ENCODE results near the gene ZYG11B.
"Not testable (repeated sequence)": the region's sequence is repeated elsewhere in the genome, so short reads cannot be mapped to it uniquely, and the experiment has no call there.

The ZYG11B gene

DNA sequence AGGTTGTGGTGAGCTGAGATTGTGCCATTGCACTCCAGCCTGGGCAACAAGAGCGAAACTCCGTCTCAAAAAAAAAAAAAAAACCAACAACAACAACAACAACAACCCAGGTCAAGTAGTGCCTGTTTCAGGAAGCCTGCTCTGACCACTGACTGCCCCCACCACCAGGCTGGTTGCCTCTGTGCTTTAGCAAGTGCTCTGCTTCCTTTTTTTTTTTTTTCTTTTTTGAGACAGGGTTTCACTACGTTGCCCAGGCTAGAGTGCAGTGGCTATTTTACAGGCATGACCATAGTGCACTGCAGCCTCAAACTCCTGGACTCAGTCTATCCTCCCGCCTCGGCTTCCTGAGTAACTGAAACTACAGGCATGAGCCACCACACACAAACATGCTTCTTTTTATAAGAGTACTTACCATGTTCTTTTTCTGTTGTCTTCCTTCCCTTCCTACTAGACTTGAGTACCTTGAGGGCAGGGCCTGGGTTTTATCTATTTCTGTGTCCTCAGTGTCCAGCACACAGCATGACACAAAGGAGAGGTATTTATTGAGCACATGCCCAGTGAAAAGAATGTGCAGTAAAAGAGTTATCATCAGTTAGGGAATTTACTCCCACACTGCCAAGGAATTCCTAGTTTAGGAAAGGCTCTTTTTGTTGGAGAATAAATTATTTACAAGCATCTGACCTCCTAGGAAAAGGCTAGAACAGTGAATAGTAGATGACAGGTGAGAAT lies 18.2 kb upstream of the ZYG11B start:
- DNase-seq: no peak

DNA sequence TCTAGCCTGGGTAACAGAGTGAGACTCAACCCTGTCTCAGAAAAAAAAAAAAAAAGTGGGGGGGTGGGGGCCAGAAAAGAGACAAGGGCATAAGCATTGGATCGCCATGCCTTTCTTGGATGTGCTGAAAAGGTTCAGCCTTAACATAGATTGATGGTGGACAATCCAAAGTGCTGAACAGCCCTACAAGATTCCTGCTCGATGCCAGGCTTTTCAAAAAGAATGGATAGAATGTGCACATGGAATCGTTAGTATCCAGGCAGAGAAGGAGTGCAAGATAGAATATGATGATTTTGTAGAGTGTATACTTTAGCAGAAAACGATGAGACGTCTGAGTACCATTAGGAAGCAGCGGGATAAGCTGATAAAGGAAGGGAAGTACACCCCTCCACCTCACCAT lies 17.2 kb upstream of the ZYG11B start:
- no peak for DNase-seq

DNA sequence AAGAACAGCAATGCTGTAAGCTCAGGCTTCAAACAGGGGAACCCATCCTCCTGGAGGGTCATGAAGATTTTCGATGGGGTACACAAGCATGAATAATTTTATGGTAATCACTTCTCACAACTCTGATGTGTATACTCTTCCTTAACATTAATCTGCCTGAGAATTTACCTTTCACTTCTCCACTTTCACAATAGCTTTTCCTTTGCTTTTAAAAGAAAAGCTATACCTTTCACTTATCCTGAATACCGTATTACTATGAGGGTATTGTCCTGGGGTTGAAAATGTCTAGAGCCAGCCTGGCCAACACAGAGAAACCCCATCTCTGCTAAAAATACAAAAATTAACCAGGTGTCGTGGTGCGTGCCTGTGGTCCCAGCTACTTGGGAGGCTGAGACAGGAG lies 12.7 kb upstream of the ZYG11B start:
- DNase-seq: no peak

DNA sequence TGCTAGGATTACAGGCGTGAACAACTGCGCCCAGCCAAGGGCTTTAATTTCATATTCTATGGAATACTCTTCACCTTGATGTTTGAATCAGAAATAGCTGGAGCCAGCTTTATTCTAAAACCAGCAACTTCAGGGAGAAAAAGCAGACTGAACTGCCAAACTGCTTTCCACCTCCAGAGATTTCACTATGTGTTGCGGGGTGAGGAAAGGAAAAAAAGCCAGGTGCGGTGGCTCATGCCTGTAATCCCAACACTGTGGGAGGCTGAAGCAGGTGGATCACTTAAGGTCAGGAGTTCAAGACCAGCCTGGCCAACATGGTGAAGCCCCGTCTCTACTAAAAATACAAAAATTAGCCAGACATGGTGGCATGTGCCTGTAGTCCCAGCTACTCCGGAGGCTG lies 11.0 kb upstream of the ZYG11B start:
- DNase-seq: not testable (repeated sequence)

DNA sequence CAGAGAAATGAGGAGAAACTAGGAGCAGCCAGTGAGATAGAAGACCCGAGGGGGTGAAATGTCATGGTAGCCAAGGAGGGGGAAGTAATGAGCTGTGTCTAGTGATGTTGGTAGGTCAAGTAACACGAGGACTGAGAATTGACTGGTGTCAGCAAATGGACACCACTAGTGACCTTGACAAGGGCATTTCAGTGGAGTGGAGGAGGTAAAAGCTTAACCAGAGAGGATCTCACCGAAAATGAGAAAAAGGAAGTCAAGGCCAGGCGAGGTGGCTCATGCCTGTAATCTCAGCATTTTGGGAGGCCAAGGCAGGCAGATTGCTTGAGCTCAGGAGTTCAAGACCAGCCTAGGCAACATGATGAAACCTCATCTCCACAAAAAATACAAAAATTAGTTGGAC lies 3.0 kb upstream of the ZYG11B start:
- no peak for DNase-seq

DNA sequence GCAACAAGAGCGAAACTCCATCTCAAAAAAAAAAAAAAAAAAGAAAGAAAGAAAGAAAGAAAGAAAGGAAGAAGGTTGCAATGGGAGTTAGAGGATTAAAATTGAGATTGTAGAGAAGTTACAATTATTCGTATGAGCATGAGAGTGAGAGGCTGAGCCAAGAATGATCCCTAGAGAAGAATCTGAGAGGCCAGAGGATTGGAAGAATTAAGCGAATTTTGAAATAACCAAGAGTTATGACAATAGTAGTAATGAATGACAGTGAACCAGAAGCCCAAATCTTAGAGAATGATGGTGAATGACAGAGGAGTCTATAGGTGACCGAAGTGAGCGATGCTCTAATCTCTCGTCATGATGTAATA lies 369 bp upstream of the ZYG11B start:
- no peak for DNase-seq

DNA sequence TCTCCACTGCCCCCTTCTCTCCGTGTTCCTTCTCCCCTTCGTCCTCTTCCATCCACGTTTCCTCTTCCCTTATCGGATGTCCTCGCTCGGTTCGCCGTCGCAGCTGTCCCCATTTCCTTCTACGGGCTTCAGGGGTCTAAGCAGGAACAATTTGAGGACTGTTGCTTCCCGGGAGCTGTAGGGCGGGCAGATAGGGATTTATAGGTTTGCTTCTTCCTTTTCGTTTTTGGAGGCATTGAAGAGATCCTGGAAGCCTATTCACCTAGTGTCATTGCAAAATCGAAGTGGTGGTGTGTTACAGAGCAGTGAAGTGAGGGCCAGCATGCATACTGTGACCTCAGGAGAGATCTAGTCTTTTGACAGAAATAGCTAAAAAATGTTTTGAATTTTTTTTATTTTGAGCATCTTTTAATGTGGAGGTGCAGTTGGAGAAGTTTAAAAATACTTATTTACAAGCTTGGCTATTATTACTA lies 897 bp downstream of the ZYG11B start:
- no peak for DNase-seq

DNA sequence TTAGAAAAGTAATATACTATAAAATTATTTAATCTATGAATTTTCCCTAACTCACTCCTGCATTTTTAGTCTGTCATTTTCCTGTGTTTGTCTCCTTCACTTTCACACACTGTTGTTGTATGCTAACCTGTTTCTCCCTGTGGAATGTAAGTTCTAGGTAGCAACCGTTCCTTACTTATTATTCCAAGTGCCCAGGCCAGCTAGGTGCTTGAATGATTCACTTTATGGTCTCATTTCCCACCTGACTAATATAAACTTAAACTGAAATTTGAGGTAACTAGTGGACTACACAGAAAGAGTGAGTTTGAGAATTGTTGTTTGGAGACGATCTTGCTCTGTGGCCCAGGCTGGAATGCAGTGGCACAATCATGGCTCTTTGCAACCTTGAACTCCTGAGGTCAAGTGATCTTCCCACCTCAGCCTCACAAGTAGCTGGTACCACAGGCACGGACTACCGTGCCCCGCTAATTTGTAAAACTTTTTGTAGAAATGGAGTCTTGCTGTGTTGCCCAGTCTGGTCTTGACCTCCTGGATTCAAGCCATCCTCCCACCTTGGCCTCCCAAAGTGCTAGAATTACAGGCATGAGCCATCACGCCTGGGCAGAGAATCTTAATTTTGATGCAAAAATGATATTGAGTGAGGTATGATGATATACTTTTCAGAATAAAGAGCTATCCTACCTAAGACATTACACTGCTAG lies 1.9 kb downstream of the ZYG11B start:
- no peak for DNase-seq

DNA sequence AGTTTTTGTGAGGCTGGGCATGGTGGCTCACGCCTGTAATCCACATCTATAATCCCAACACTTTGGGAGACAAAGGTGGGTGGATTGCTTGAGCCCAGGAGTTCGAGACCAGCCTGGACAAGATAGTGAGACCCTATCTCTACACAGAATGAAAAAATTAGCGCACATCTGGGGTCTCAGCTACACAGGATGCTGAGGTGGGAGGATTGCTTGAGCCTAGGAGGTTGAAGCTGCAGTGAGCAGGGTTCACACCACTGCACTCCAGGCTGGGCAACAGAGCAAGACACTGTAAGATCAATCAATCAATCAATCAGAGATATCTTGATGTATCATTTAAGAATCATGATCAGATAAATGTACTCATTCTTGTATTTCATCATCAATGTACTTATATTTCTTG lies 7.1 kb downstream of the ZYG11B start:
- DNase-seq: no peak

DNA sequence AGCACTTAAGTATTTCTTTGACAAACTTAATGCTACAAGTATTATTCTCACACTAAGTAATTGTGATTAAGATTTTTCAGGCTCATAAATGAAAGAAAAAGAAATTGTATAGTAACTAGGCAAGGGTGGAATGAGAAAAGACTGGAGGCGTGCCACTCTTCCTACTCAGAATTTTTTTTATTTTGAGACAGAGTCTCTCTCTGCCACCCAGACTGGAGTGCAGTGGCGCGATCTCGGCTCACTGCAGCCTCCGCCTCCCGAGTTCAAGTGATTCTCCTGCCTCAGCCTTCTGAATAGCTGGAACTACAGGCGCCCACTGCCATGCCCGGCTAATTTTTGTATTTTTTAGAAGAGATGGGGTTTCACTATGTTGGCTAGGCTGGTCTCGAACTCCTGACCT lies 9.1 kb downstream of the ZYG11B start:
- DNase-seq: not testable (repeated sequence)

DNA sequence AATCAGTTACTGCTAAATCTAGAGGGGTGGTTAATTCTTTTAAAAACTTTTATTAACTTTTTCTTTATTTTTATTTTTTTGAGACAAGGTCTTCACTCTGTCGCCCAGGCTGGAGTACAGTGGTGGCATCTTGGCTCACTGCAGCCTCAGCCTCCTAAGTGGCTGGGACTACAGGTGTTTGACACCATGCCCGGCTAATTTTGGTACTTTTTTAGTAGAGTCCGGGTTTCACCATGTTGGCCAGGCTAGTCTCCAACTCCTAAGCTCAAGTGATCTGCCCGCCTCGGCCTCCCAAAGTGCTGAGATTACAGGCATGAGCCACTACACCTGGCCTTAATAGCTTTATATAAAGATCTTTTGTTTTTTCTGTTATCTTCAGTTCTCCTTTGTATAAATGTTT lies 11.9 kb downstream of the ZYG11B start:
- no peak for DNase-seq

DNA sequence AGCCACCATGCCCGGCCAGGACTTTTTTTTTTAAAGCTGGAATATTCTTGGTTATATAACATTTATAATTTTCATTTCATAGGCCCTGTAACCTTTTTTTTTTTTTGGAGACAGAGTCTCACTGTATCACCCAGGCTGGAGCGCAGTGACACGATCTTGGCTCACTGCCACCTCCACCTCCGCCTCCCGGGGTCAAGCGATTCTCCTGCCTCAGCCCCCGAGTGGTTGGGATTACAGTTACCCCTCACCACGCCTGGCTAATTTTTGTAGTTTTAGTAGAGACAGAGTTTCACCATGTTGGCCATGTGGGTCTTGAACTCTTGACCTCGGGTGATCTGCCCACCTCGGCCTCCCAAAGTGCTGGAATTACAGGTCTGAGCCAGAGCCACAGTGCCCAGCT lies 12.6 kb downstream of the ZYG11B start:
- DNase-seq: no peak

DNA sequence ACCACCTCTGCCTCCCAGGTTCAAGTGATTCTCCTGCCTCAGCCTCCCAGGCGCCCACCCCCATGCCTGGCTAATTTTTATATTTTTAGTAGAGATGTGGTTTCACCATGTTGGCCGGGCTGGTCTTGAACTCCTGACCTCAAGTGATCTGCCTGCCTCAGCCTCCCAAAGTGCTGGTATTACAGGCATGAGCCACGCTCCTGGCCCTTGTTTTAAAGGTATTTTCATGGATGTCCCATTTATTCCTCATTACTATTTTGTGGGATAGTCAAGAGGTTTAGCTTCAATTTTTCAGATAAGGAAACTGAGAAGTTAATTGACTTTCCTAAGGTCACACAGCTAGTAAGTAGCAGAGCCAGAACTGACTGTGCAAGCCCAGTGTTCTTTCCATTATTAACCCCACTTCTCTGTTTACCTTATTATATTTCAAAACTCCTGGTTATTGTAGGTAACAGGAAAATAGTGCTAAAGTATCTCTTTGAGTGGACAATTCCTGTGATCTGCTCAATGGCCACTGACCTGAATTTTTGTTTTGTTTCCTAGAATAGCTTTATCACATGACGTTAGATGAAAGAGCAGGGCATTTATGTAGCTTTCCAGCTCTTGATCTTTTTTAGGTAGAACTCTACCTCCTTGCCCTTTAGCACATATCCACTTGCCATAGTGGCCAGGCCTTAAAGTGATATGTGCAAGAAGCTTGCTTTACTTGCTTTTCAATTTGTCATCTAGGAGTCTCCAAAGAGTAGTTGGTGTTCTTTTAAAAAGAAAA lies 13.6 kb downstream of the ZYG11B start:
- no peak for DNase-seq

DNA sequence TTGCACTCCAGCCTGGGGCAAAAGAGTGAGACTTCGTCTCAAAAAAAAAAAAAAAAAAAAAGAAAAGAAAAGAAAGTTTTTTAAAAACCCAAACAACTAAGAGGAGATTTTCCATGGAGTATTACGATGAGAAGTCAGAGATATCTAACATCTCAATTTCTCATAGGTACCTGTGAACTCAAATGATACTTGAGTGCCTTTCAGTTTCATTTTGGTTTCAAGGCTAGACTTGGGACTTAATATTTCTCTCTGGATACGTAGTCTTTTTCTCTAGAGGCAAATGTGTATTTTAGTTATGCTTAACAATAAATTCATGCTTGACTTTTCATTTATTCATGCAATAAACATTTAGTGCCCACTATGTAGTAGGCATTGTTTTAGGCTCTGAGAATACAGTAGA lies 15.0 kb downstream of the ZYG11B start:
- no peak for DNase-seq

DNA sequence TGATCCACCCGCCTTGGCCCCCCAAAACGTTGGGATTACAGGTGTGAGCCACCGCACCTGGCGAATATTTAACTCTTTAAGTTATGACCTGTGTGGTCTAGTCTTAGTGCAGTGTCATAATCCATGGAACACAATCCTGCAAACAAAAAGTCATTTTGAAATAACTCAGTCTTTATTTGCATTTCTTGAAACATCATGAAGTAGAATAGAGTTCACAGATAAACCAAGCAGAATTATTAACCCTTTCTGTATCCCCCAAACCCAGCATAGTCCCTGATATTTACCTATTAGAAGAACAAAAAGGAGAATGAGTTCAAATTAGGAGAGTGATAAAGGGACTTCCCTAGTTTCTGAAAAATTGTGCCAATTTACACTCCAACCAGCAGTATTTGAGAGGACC lies 19.9 kb downstream of the ZYG11B start:
- no peak for DNase-seq

DNA sequence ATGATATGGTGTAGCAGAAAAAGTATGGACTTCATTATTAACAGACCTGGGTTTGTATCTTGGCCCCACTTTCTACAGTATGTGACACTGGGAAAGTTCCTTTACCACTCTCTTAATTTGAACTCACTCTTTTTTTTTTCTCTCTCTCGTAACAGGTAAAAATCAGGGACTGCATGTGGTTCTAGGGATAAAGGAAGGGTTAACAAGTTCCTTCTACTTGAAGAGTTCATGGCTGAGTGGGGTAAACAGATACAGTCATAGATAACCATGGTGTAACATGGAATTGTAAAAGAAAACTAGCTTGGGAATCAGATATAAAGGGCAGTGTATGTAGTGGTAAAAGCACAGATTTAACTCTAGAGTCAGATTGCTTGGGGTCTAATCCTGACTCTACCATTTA lies 21.2 kb downstream of the ZYG11B start:
- DNase-seq: no peak

DNA sequence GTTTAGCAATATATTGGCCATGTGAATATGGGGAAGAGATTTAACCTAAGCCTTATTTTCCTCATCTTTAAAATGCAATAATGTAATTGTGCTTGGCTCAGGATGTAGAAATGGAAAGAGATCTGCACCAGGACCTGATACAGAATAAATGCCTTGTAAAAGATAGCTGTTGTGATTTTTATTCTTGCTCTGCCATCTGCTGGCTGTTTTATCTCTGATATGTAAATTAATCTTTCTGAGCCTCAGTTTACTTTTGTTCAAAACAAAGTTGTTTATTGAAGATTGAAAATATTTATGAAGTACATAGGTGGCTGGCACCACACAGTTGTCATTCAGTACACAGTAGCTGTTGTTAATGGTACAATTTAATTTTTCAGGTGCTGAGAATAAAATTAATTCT lies 21.9 kb downstream of the ZYG11B start:
- peak in 1 of 2 donors; percentile 8 for DNase-seq

DNA sequence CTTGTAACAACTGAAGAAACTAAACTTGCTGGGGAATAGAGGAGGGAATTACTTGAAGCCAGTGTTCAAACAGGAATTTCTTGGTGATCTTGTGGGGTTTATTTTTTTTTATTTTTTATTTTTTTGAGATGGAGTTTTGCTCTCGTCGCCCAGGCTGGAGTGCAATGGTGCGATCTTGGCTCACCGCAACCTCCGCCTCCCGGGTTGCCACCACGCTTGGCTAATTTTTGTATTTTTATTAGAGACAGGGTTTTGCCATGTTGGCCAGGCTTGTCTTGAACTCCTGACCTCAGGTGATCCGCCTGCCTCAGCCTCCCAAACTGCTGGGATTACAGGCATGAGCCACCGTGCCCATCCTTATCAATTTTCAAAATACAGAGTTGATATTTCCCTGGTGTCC lies 23.2 kb downstream of the ZYG11B start:
- DNase-seq: not testable (repeated sequence)

DNA sequence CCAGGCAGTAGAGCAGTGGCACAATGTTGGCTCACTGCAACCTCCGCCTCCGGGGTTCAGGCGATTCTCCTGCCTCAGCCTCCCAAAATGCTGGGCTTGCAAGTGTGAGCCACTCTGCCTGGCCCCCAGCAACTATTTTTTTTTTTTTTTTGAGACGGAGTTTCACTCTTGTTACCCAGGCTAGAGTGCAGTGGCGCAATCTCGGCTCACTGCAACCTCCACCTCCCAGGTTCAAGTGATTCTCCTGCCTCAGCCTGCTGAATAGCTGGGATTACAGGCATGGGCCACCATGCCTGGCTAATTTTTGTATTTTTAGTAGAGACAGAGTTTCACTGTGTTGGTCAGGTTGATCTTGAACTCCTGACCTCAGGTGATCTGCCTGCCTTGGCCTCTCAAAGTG lies 23.9 kb downstream of the ZYG11B start:
- DNase-seq: not testable (repeated sequence)

DNA sequence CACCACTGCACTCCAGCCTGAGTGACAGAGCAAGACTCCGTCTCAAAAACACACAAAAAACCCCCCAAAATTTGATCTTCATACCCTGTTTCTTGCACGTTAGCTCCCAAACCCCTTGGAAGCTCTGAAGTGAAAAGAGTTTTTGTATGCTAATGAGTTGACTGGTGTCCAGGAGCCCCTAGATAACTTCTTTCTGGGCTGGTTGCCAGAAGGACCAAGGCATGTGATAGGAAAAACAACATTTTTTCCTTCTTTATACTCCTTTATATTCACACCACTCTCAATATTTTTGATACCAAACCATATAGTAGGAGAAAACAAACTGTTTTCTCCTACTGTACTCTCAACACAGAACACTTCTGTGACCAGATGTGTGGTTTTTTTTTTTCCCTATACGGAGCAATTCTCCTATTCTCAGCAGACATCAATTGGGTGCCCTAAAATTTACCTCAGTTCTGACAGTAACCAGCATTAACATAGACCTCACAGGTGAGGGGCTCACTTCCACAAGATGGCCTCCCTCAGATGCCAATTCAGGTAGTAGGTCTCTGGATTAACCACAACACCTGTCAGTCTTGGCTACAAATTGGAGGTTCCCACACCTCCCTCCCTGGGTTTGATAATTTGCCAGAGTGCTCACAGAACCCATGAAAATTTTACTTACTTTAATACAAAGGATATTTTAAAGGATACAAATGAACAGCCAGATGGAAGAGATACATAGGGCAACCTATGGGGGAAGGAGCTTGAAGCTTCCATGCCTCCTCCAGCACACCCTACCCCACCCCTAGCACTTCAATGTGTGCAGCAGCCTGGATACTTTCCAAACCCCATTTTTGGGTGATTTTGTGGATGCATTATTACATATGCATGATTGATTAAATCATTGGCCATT lies 25.6 kb downstream of the ZYG11B start:
- DNase-seq: no peak

DNA sequence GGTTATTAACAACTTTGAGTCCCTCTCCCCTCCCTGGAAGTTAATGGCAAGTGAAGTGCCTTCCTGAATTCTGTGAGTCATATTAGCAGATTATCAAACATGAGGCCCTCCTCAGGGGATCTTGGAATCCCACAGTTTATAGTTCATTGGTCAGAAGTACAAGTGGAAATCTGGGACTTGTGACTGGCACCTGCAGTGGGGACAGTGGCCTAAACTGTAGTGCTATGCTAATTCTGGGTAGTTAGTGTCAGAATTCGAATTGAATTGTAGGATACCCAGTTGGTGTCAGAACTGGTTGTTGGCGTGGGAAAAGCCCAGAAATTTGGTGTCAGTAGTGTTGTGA lies 26.2 kb downstream of the ZYG11B start:
- no peak for DNase-seq

DNA sequence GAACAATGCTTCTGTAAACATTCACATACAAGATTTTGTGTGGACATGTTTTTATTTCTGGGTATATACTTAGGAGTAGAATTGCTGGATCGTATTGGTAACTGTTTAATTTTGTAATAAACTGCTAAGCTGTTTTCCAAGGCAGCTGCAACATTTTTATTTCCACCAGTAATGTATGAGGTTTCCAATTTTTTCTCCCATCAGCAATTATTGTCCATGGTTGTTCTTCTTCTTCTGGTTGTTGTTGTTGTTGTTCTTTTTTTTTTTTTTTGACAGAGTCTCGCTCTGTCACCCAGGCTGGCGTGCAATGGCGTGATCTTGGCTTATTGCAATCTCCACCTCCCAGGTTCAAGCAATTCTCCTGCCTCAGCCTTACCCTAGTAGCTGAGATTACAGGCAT lies 26.9 kb downstream of the ZYG11B start:
- DNase-seq: no peak

DNA sequence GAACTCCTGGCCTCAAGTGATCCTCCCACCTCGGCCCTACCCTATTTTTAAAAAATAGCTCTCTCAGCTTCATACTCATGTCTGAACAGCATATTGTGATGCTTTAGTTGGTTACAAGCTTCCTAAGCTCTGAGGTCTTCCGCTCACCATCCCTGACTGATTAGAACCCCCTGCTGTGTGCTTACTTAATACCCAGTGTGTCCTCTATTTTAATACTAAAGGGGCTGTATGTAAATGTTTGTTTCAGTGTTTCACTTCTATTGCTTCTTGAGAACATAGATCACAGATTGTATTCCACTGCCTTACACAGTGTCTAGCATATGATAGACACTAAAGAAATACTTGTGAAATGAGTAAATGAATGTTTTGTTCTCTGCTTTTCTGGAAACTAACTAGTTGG lies 29.8 kb downstream of the ZYG11B start:
- DNase-seq: no peak

Data from CD4-positive, alpha-beta T cell treated with Interleukin-4 for 1 hour (primary cell).